Choroid plexus epithelial cell (primary cell): Measurements from ENCODE around the gene SLC6A6.

Experiments used
- DNase-seq: peaks from one replicate; pipeline ENCODE4 v3.0.0-alpha.2; 2010; ENCODE audit warnings: low read depth
- H3K4me3 ChIP-seq: 2 replicates; pipeline ENCODE4 v1.5.1; 2011; ENCODE audit warnings: low read depth, mild to moderate bottlenecking, control low read depth, low read length, moderate library complexity
- TF ChIP-seq, protein P1 (sequence below): conservative IDR thresholded peaks from 2 replicates; pipeline ENCODE4 v1.5.1; 2011; ENCODE audit warnings: low read depth, mild to moderate bottlenecking, control low read depth, inconsistent platforms, low read length, moderate library complexity

The SLC6A6 gene

DNA sequence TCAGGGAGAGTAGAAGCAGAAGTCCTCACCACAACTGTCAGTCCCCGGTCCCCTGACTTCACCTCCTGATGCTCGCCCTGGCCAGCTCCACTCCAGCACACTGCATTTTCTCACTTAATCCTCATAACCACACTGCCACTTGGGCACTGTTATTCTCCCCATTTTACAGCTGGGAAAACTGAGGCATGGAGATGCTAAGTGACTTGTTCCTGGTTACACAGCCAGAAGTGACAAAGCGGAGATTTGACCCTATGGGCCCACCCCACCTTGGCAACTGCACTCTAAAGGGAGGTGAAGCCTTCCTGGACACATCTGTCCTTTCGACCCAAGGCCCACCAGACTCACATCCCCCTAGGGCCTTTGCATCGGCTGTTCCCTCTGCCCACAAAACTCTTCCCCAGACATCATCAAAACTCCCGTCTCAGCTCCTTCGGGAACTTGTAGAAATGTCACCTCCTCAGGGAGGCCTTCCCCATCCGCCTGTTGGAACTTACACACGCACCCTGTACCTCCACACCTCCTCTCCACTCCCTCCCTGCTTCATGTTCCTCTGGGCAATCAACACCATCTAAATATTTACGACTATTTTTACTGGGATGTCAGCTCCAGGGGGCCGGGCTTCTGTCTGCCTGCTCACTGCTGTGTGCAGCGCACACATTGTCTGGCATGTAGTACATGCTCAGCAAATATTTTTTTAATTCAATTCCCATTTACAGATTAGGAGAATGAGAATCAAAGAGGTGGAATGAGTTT, 134.6 kb downstream of the SLC6A6 start:
- TF ChIP-seq, protein P1, sequence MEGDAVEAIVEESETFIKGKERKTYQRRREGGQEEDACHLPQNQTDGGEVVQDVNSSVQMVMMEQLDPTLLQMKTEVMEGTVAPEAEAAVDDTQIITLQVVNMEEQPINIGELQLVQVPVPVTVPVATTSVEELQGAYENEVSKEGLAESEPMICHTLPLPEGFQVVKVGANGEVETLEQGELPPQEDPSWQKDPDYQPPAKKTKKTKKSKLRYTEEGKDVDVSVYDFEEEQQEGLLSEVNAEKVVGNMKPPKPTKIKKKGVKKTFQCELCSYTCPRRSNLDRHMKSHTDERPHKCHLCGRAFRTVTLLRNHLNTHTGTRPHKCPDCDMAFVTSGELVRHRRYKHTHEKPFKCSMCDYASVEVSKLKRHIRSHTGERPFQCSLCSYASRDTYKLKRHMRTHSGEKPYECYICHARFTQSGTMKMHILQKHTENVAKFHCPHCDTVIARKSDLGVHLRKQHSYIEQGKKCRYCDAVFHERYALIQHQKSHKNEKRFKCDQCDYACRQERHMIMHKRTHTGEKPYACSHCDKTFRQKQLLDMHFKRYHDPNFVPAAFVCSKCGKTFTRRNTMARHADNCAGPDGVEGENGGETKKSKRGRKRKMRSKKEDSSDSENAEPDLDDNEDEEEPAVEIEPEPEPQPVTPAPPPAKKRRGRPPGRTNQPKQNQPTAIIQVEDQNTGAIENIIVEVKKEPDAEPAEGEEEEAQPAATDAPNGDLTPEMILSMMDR, result no peak
- DNase-seq, result no peak
- no peak overlapping the region for H3K4me3 ChIP-seq

DNA sequence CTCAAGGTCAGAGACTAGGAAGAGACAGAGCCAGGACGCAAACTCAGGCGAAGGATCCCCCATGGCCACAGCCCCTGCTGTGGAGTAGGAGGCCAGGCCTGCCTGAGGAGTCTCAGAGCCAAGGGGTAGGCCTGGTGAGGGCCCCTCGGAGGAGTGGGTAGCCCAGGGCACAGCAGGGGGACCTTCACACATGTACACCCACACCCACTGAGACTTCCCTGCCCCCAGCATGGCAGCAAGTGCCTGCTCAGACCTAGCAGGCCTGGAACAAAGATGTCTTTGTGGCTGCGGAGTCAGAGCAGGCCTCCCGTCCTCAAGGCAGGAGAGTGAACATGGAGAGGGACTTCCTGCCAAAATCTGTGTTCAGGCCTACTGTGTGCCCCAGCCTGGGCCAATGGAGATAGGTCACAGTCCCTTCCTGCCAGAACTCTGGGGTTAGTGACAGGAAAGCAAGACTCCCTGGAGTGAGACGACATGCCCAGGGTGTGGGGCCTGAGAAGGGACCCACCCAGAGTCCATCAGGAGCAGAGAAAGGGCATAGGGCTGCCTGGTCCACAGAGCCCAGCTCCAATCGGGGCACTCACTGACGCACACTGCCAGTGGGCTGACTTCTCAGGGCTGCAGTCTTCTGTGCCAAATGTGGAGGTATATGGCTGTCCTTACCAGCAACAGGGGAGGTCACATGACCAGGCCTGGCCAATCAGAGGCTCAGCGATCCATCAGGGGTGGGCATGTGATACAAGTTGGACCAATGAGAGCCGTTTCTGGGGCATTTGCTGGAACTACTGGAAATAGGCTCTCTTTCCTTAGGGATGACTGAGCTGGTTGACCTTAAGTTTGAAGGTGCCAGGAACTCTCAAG, 135.4 kb downstream of the SLC6A6 start:
- peak; percentile 12 for DNase-seq
- H3K4me3 ChIP-seq, result no peak overlapping the region
- TF ChIP-seq, protein P1, result no peak

DNA sequence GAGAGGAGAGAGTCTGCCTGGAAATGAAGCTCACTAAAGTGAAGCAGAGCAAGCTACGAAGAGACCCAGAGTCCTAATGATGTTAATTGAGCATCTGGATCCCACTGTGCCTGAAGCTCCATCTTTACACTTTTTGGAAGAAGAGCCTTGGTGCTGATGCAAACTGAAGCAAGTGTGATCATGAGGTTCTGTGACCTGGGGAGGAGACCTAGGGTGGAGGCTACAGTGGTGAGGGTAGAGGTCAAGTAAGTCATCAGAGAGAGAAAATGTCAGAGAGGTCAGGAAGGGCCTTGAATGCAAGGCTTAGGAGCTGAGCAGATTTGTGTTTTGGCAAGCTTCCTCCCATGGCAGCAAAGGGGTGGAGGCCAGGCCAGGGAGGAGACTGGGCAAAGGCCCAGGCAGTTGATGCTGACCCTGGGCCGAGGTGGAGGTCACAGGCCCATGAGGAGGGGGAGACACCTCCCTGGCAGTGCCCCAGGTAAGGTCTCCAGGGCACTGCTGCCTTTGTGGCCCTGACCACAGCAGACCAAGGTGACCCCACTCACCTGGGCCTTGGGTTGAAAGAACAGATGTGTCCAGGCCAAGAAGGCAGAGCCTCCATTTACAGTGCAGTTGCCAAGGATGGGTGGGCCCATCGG, 136.2 kb downstream of the SLC6A6 start:
- no peak overlapping the region for H3K4me3 ChIP-seq
- TF ChIP-seq, protein P1, result no peak
- DNase-seq, result no peak
